ENCODE measurements around the gene TM4SF18. TPM values are rescaled to one million over a fixed set of nuclear protein-coding genes. Genes with fewer than 3 reads are reported as not detected.

Gene TM4SF18
- total RNA-seq, 1 donor from 2014 or later, result 10.1 TPM

DNA sequence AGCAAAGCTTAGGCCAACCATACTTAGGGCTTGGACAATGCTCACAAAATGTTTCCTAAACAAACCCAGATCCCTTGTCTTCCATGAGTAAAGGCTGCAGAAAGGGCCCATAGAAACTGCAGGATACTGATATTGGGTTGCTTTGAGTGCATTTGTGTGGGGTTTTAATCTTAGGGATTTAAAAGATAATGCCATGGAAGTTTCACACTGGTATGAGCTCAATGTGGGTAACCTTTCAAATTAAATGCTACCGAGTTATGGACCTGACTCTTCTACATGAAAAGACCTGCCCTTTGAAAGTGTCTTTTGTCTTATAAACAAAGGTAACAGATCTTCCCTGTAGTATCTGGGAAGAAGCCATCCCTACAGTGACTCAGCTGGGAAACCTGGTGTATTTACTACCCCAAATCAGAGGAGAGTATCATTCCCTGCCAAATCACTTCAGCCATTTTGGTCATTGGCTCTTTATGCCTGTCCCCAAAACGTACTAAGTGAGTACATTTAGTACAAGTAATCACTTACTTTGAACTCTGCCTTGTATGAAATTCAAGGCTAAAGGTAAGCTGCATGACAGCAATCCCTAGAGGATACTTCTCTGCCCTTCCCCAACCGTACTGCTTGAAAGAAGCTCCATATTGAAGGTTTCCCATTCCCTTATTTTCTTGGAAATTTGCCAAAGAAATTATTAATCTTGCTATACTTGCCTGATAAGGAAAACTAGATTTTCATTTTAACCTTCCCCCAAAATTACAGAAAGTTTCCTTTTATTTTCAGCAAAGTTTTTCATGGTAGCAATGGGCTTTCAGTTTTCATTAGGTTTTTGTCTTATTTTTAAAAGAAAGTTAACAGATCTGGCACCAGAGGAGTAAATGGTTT lies 36.8 kb upstream of the TM4SF18 start:
- H3K9me3 ChIP-seq, result no peaks in the 10 kb centered on the region
- peak overlapping the region; percentile 62 for H3K27ac ChIP-seq
- no peak for DNase-seq (ENCODE audit: extremely low spot score in 2 of 2)
- H3K4me1 ChIP-seq, result peaks cover 42% of the 10 kb centered on the region
- TF ChIP-seq POLR2AphosphoS5 (IDR thresholded peaks at IDR 0.05; ENCODE audit: insufficient read depth in 1 of 2, low read depth in 1 of 2) (no peak), POLR2A (IDR thresholded peaks at IDR 0.05) (no peak)
- TF ChIP-seq, protein P1, sequence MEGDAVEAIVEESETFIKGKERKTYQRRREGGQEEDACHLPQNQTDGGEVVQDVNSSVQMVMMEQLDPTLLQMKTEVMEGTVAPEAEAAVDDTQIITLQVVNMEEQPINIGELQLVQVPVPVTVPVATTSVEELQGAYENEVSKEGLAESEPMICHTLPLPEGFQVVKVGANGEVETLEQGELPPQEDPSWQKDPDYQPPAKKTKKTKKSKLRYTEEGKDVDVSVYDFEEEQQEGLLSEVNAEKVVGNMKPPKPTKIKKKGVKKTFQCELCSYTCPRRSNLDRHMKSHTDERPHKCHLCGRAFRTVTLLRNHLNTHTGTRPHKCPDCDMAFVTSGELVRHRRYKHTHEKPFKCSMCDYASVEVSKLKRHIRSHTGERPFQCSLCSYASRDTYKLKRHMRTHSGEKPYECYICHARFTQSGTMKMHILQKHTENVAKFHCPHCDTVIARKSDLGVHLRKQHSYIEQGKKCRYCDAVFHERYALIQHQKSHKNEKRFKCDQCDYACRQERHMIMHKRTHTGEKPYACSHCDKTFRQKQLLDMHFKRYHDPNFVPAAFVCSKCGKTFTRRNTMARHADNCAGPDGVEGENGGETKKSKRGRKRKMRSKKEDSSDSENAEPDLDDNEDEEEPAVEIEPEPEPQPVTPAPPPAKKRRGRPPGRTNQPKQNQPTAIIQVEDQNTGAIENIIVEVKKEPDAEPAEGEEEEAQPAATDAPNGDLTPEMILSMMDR (IDR thresholded peaks at IDR 0.05), result no peak
- no peak overlapping the region for H3K4me3 ChIP-seq
- intact Hi-C loops (cut with DNase I), result no loop called here
- no peaks in the 10 kb centered on the region for H3K27me3 ChIP-seq
- H3K36me3 ChIP-seq, result no peaks in the 10 kb centered on the region

DNA sequence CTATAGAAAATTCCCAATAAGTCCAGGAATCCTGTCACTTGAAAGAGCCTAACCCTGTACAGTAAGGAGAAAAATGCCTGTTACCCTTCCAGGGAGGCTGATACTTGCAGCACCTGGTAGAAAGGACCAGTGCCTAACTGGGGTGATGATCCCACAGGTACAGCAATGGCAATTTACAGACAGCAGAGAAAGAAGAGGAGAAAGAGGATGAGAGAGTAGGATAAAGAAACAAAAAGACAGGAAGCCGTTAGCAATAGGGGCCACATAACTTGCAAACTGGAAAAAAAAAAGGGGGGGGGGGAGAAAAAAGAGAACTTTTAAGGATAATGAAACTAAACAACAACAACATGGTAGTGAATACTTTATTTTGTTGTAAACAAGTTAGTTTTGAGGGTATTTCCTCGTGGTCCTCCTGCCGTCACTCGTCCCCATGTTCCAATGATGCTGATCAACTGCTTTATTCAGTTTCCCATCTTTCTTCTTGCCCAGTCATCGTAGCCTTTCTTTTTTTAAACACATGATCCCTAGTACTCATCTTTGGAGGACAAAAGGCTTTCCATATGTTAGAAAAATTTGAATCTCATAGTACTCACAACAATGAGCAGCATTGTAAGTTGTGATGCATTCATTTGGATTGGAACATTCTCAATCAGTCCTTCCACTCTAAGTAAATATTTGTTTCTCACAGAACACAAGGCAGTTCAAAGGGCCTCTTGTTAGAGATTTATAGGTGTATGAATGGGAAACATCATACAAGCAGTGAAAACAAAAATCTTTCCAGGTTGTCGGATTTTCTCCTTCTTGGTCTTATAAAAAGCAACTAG lies 35.5 kb upstream of the TM4SF18 start:
- H3K4me3 ChIP-seq, result no peak overlapping the region
- intact Hi-C loops (cut with DNase I), result no loop called here
- TF ChIP-seq POLR2AphosphoS5 (IDR thresholded peaks at IDR 0.05; ENCODE audit: insufficient read depth in 1 of 2, low read depth in 1 of 2), result no peak
- TF ChIP-seq, protein P1 (IDR thresholded peaks at IDR 0.05), result no peak
- TF ChIP-seq POLR2A (IDR thresholded peaks at IDR 0.05), result no peak
- no peaks in the 10 kb centered on the region for H3K27me3 ChIP-seq
- no peaks in the 10 kb centered on the region for H3K9me3 ChIP-seq
- no peak for DNase-seq (ENCODE audit: extremely low spot score in 2 of 2)
- H3K36me3 ChIP-seq, result no peaks in the 10 kb centered on the region
- H3K4me1 ChIP-seq, result peaks cover 35% of the 10 kb centered on the region
- H3K27ac ChIP-seq, result no peak overlapping the region

DNA sequence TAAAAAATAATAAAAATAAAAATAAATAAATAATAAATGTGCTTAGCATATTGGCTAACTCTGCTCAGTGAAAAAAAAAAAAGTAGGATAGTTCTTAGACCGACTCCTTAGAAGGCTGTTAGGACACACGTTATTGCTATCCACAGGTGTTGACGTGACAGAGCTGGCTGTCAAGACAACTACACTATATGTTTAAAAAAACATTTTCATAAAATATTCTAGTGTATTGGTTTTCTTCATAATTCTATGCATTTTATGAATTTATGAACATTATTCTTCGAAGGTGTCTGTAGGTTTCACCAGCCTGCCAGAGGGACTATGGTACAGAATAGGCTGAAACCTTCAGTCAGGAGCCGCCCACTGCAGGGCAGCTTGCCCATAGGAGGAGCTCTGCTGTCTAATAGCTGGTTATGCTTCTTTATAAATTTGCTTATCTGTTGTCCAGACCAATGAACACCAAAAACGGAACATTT lies 34.8 kb upstream of the TM4SF18 start:
- intact Hi-C loops (cut with DNase I), result no loop called here
- no peaks in the 10 kb centered on the region for H3K9me3 ChIP-seq
- no peak for DNase-seq (ENCODE audit: extremely low spot score in 2 of 2)
- no peaks in the 10 kb centered on the region for H3K27me3 ChIP-seq
- TF ChIP-seq POLR2A (IDR thresholded peaks at IDR 0.05) (no peak), POLR2AphosphoS5 (IDR thresholded peaks at IDR 0.05; ENCODE audit: insufficient read depth in 1 of 2, low read depth in 1 of 2) (no peak)
- TF ChIP-seq, protein P1 (IDR thresholded peaks at IDR 0.05), result no peak
- no peaks in the 10 kb centered on the region for H3K36me3 ChIP-seq
- H3K4me1 ChIP-seq, result peaks cover 28% of the 10 kb centered on the region
- H3K27ac ChIP-seq, result no peak overlapping the region
- H3K4me3 ChIP-seq, result no peak overlapping the region

DNA sequence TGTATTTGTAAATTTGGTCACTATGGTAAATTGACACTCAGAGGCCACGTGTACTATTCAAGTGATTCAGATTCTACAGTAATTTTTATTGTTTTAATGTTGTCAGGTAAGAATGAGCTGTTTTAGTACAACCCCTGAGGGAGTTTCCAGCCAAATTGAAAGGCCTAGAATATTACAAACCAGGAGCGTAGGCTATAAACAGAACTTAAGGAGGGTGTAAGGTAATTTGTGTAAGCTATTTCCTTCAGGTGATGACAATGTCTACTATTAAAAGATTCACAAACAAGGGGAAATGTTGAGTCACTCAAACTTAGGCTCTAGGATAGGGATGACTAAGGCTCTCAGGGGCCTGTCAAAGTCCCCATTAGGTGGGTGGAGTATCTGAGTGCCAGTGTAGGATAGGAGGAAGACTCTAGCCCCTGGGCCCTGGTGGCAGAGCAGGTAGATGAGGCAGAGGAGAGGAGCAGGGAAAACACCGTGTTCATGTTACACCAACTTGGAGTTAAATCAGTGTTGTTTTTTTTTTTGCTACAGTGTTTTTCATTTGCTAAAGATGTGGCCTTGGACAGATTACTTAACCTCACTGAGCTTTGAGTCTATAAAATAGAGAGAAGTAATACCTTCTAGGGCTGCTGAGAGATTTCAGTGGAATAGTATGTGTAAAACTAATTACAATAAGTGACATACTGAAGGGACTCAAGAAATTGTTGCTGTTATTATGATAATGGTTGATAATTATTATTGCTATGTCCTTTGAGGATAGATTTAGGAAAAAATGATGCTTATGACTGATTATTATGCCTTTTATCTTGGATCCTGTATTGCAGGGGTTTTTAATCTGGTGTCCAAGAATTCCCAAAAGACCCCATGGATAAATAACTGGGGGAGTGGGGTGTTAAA lies 33.8 kb upstream of the TM4SF18 start:
- Histone ChIP-seq H3K36me3 (no peaks in the 10 kb centered on the region), H3K9me3 (no peaks in the 10 kb centered on the region), H3K4me1 (peaks cover 22% of the 10 kb centered on the region), H3K27ac (peak overlapping the region; percentile 44), H3K4me3 (no peak overlapping the region), H3K27me3 (no peaks in the 10 kb centered on the region)
- TF ChIP-seq, protein P1 (IDR thresholded peaks at IDR 0.05), result no peak
- TF ChIP-seq POLR2A (IDR thresholded peaks at IDR 0.05) (no peak), POLR2AphosphoS5 (IDR thresholded peaks at IDR 0.05; ENCODE audit: insufficient read depth in 1 of 2, low read depth in 1 of 2) (peak in 1 of 2 donors; percentile 94)
- intact Hi-C loops (cut with DNase I), result no loop called here
- DNase-seq (ENCODE audit: extremely low spot score in 2 of 2), result no peak

All from vagina (tissue), 2 donors.